Measurements from ENCODE around the gene CAP2. TPM values are rescaled to one million over a fixed set of nuclear protein-coding genes. Genes with fewer than 3 reads are reported as not detected.

The CAP2 gene
- total and polyA plus RNA-seq, 11 donors: 61.3 to 187 (median 126) TPM

- ATAC-seq (peak in 2 of 4 donors; percentile 6 to 22), DNase-seq (no peak)
- peaks cover 0 to 13% (median 0%) of the 10 kb centered on the region in 9 donors for H3K36me3 ChIP-seq
- TF ChIP-seq POLR2A (IDR thresholded peaks at IDR 0.05): no peak
- TF ChIP-seq, protein P1, sequence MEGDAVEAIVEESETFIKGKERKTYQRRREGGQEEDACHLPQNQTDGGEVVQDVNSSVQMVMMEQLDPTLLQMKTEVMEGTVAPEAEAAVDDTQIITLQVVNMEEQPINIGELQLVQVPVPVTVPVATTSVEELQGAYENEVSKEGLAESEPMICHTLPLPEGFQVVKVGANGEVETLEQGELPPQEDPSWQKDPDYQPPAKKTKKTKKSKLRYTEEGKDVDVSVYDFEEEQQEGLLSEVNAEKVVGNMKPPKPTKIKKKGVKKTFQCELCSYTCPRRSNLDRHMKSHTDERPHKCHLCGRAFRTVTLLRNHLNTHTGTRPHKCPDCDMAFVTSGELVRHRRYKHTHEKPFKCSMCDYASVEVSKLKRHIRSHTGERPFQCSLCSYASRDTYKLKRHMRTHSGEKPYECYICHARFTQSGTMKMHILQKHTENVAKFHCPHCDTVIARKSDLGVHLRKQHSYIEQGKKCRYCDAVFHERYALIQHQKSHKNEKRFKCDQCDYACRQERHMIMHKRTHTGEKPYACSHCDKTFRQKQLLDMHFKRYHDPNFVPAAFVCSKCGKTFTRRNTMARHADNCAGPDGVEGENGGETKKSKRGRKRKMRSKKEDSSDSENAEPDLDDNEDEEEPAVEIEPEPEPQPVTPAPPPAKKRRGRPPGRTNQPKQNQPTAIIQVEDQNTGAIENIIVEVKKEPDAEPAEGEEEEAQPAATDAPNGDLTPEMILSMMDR (IDR thresholded peaks at IDR 0.05): no peak
- H3K27me3 ChIP-seq: no peaks in the 10 kb centered on the region
- H3K9me3 ChIP-seq: no peaks in the 10 kb centered on the region
- 26 to 41% (median 31%) methylated on average over 3 of the region's 3 CpGs for WGBS, 4 donors
- intact Hi-C loops (cut with DNase I): loop anchor here in 1 of 10 donors (5.0 kb wide), 1 partner anchor 132 kb away; no protein-coding TSS in a partner anchor
- H3K4me3 ChIP-seq: peak overlapping the region in 1 of 12 donors; percentile 22
- H3K27ac ChIP-seq: peak overlapping the region; percentile 11 to 88 (median 74)
- H3K4me1 ChIP-seq: peaks cover 0 to 40% (median 14%) of the 10 kb centered on the region in 12 donors
Observed at GRCh38 chr6:17419189-17419575, 25.8 kb downstream of the CAP2 start.

GRCh38 chr6:17420368-17420767 is 27.0 kb downstream of the CAP2 start:
- WGBS, 4 donors: 82 to 90% (median 86%) methylated on average over 2 of the region's 2 CpGs
- DNase-seq (no peak), ATAC-seq (no peak)
- Histone ChIP-seq H3K4me3 (no peak overlapping the region), H3K27ac (no peak overlapping the region), H3K4me1 (peaks cover 0 to 40% (median 14%) of the 10 kb centered on the region in 12 donors), H3K27me3 (no peaks in the 10 kb centered on the region), H3K9me3 (no peaks in the 10 kb centered on the region), H3K36me3 (peaks cover 0 to 25% (median 0%) of the 10 kb centered on the region in 9 donors)
- intact Hi-C loops (cut with DNase I): no loop called here
- TF ChIP-seq, protein P1 (IDR thresholded peaks at IDR 0.05): no peak
- no peak for TF ChIP-seq POLR2A (IDR thresholded peaks at IDR 0.05)

GRCh38 chr6:17421406-17421805 is 28.0 kb downstream of the CAP2 start:
- H3K27ac ChIP-seq: no peak overlapping the region
- no peak for TF ChIP-seq POLR2A (IDR thresholded peaks at IDR 0.05)
- TF ChIP-seq, protein P1 (IDR thresholded peaks at IDR 0.05): no peak
- H3K9me3 ChIP-seq: no peaks in the 10 kb centered on the region
- intact Hi-C loops (cut with DNase I): no loop called here
- H3K4me3 ChIP-seq: no peak overlapping the region
- peaks cover 0 to 28% (median 0%) of the 10 kb centered on the region in 9 donors for H3K36me3 ChIP-seq
- ATAC-seq (no peak), DNase-seq (no peak)
- H3K27me3 ChIP-seq: no peaks in the 10 kb centered on the region
- peaks cover 0 to 35% (median 14%) of the 10 kb centered on the region in 12 donors for H3K4me1 ChIP-seq
- 76 to 86% (median 84%) methylated on average over 7 of the region's 7 CpGs for WGBS, 4 donors

- no peaks in the 10 kb centered on the region for H3K9me3 ChIP-seq
- H3K4me3 ChIP-seq: no peak overlapping the region
- H3K4me1 ChIP-seq: peaks cover 0 to 19% (median 8%) of the 10 kb centered on the region in 12 donors
- intact Hi-C loops (cut with DNase I): no loop called here
- DNase-seq (no peak), ATAC-seq (no peak)
- TF ChIP-seq, protein P1 (IDR thresholded peaks at IDR 0.05): no peak
- no peak for TF ChIP-seq POLR2A (IDR thresholded peaks at IDR 0.05)
- no peaks in the 10 kb centered on the region for H3K27me3 ChIP-seq
- peaks cover 0 to 32% (median 4%) of the 10 kb centered on the region in 9 donors for H3K36me3 ChIP-seq
- whole genome bisulfite sequencing, 4 donors: 32 to 49% (median 45%) methylated on average over 4 of the region's 4 CpGs
- peak overlapping the region in 1 of 12 donors; percentile 17 for H3K27ac ChIP-seq
Observed at GRCh38 chr6:17423026-17423425, 29.6 kb downstream of the CAP2 start.
